Chondrocyte (in vitro differentiated cells): Measurements from ENCODE around the gene PRDX3. TPM values are rescaled to one million over a fixed set of nuclear protein-coding genes. Genes with fewer than 3 reads are reported as not detected.

Source experiments
- DNase-seq: peaks from one replicate; pipeline ENCODE4 v3.0.0; 2021; ENCODE audit warnings: mixed read lengths, low spot score
- H3K27ac Mint-ChIP-seq: one replicate; pipeline ENCODE4 v1.8.0; 2021; ENCODE audit warnings: mild to moderate bottlenecking, moderate library complexity, mixed read lengths; ENCODE audit not compliant: unreplicated experiment
- H3K27me3 Mint-ChIP-seq: 2 replicates; pipeline ENCODE4 v1.8.0; 2021; ENCODE audit warnings: low read depth, mixed read lengths
- H3K36me3 Mint-ChIP-seq: 2 replicates; pipeline ENCODE4 v1.8.0; 2021; ENCODE audit warnings: low read depth, mixed read lengths
- H3K4me1 Mint-ChIP-seq: 2 replicates; pipeline ENCODE4 v1.8.0; 2021; ENCODE audit warnings: low read depth, mild to moderate bottlenecking, mixed read lengths
- H3K4me3 Mint-ChIP-seq: one replicate; pipeline ENCODE4 v1.8.0; 2021; ENCODE audit warnings: mild to moderate bottlenecking, moderate library complexity, mixed read lengths; ENCODE audit not compliant: unreplicated experiment
- H3K9me3 Mint-ChIP-seq: 2 replicates; pipeline ENCODE4 v1.8.0; 2021; ENCODE audit warnings: low read depth, mixed read lengths
- CTCF ChIP-seq: fragments of 200-600 bp; sonication (generic); IDR thresholded peaks from 2 replicates; pipeline ENCODE4 v1.5.0; 2021; ENCODE audit warnings: antibody characterized with exemption, mild to moderate bottlenecking, moderate library complexity
- total RNA-seq: library from RNA; stranded (reverse); gene quantifications from 3 replicates; pipeline ENCODE4 v1.2.1, GENCODE V29; 2021

Gene PRDX3
- total RNA-seq, 1 donor from 2014 or later = 79.2 TPM

GRCh38 chr10:119120413-119120867 lies 58.2 kb downstream of the PRDX3 start:
- TF ChIP-seq CTCF = no peak
- Mint-ChIP-seq H3K36me3 (peaks cover 27% of the 10 kb centered on the region), H3K4me3 (no peak overlapping the region), H3K9me3 (no peaks in the 10 kb centered on the region), H3K4me1 (no peaks in the 10 kb centered on the region), H3K27me3 (no peaks in the 10 kb centered on the region), H3K27ac (peak overlapping the region; percentile 8)
- no peak for DNase-seq

GRCh38 chr10:119119400-119119799 lies 59.2 kb downstream of the PRDX3 start:
- H3K27ac Mint-ChIP-seq = no peak overlapping the region
- no peak overlapping the region for H3K4me3 Mint-ChIP-seq
- peaks cover 29% of the 10 kb centered on the region for H3K36me3 Mint-ChIP-seq
- DNase-seq = no peak
- no peaks in the 10 kb centered on the region for H3K27me3 Mint-ChIP-seq
- H3K9me3 Mint-ChIP-seq = no peaks in the 10 kb centered on the region
- H3K4me1 Mint-ChIP-seq = no peaks in the 10 kb centered on the region
- no peak for TF ChIP-seq CTCF

- H3K9me3 Mint-ChIP-seq = no peaks in the 10 kb centered on the region
- H3K27me3 Mint-ChIP-seq = no peaks in the 10 kb centered on the region
- H3K4me1 Mint-ChIP-seq = peaks cover 7% of the 10 kb centered on the region
- DNase-seq = no peak
- no peak overlapping the region for H3K27ac Mint-ChIP-seq
- no peak overlapping the region for H3K4me3 Mint-ChIP-seq
- H3K36me3 Mint-ChIP-seq = peaks cover 34% of the 10 kb centered on the region
- TF ChIP-seq CTCF = no peak
Measured at GRCh38 chr10:119118231-119118630, 60.4 kb downstream of the PRDX3 start.

Other genes with a start within 250 kb of the PRDX3 start
- gene NANOS1, start 149.1 kb downstream of the PRDX3 start, total RNA-seq = 3.8 to 9.7 TPM (median 4.5 TPM) in 3 replicates
- 121 to 136 TPM (median 134 TPM) in 3 replicates for gene EIF3A, start 98.0 kb downstream of the PRDX3 start, total RNA-seq
- gene DENND10, start 74.7 kb downstream of the PRDX3 start, total RNA-seq = 32.4 to 43.0 TPM (median 40.1 TPM) in 3 replicates
- 12.8 to 13.9 TPM (median 13.9 TPM) in 3 replicates for gene SFXN4, start 13.1 kb downstream of the PRDX3 start, total RNA-seq
- gene GRK5, start 28.8 kb upstream of the PRDX3 start, total RNA-seq = 11.7 to 16.4 TPM (median 15.7 TPM) in 3 replicates